Epithelial cell of prostate (primary cell): ENCODE data around the gene B3GAT1.

Experiments used
- DNase-seq: peaks from one replicate; pipeline ENCODE4 v3.0.0-alpha.2; 2011; ENCODE audit warnings: low read depth, low spot score
- H3K27ac ChIP-seq: fragments of 450-650 bp; 2 replicates; pipeline ENCODE4 v1.5.1; 2017; ENCODE audit warnings: mild to moderate bottlenecking

The B3GAT1 gene

GRCh38 chr11:134443246-134443645, 31.2 kb upstream of the B3GAT1 start:
- no peak for DNase-seq
- H3K27ac ChIP-seq, result no peak overlapping the region

GRCh38 chr11:134442246-134442645, 30.2 kb upstream of the B3GAT1 start:
- no peak overlapping the region for H3K27ac ChIP-seq
- DNase-seq, result no peak

DNA sequence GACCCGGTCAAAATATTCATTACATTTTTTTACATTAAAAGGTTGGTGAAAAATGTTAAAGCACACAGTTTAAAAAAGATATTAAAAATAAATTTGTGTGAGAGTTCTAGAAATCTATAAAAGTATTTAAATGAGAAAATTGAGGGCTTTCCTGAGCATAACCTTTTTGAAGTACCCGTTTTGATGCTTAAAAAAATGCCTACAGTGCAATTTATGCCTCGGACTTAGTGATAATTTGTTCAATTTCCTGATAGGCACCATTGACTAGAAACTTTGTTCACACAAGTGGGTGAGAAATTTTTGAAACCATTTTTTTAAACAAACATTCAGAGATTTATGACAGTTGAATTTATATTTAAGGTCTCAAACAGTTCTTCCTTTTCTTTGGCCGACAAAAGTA, 29.7 kb upstream of the B3GAT1 start:
- DNase-seq, result no peak
- no peak overlapping the region for H3K27ac ChIP-seq

DNA sequence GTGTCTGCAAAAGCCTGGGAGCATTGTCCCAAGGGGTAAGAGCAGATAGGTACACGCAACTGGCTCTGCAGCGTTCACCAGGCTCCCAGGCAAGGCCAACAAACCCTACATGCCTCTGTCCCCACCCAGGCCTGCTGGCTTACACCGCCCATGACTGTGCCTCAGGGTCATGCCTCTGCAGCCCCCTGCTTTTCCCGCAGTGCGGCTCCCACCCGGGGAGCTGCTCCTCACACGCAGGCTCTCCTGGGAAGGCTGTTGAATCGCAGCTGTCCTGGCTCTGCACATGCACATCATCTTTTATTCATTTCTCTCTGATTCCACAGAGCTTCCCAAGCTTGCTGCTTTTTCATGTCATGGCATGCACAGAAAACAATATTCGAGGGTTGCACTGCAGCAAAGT, 29.2 kb upstream of the B3GAT1 start:
- no peak for DNase-seq
- H3K27ac ChIP-seq, result no peak overlapping the region

DNA sequence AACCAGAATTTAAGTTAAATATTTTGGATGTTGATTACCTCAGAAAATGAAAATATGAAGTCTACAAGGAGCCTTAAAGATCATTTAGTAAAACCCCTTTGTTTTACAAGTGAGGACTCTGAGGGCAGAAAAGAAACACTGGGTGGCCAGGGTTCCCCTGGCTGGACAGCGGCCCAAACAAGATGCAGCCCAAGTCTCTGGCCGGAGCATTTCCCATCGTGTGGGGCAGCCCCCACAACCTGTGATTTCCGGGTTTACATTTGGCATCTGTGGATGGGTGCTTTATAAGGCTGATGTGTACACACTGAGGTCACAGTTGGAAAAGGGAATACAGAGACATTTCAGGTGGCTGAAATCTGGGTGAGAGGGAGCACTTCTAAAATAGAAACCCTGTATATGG, 28.8 kb upstream of the B3GAT1 start:
- no peak for DNase-seq
- no peak overlapping the region for H3K27ac ChIP-seq

- no peak for DNase-seq
- H3K27ac ChIP-seq, result no peak overlapping the region
Measured at GRCh38 chr11:134438542-134439537, 26.8 kb upstream of the B3GAT1 start.

DNA sequence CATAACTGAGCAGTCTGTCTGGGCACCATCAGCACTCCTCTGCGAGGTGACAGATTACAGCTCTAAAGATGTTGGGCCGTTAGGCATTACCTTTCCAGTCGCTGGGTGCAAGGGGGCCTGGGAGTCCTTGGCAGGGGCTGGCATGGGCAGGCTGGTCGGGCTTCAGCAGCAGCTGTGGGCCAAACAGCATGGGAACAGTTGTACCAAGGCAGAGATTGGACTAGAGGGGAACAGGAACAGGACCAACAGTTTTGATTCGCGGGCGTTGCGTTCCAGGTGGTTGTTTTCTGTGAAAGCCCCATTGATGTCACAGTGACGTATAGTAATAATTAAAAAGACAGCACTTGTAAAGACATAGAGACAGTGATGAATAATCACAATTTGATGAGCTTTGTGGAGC, 25.8 kb upstream of the B3GAT1 start:
- no peak for DNase-seq
- H3K27ac ChIP-seq, result no peak overlapping the region

DNA sequence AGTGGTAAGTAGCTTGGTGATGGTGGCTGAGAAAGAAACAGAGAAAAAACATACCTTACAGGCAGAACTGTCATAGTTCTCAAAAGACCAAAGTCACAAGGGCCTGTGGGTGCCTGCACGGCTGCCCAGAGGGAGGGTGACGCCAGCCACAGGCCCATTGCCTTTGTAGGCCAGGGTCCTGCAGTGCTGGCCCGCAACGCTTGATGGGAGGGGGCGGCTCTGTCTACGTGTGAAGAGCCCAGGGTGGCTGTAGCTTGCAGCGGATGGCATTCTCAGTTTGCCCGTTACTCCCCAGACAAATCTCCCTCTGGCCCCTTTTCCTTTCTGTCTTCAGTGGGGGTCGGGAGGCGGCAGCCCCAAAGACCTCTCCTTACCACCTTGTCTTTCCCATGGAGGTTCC, 24.7 kb upstream of the B3GAT1 start:
- no peak for DNase-seq
- H3K27ac ChIP-seq, result no peak overlapping the region

GRCh38 chr11:134433806-134434205, 21.8 kb upstream of the B3GAT1 start:
- no peak for DNase-seq
- no peak overlapping the region for H3K27ac ChIP-seq

- DNase-seq, result no peak
- no peak overlapping the region for H3K27ac ChIP-seq
Measured at GRCh38 chr11:134433251-134433650, 21.2 kb upstream of the B3GAT1 start.

GRCh38 chr11:134432776-134433175, 20.7 kb upstream of the B3GAT1 start:
- no peak overlapping the region for H3K27ac ChIP-seq
- no peak for DNase-seq

GRCh38 chr11:134429106-134429505, 17.1 kb upstream of the B3GAT1 start:
- no peak for DNase-seq
- no peak overlapping the region for H3K27ac ChIP-seq

DNA sequence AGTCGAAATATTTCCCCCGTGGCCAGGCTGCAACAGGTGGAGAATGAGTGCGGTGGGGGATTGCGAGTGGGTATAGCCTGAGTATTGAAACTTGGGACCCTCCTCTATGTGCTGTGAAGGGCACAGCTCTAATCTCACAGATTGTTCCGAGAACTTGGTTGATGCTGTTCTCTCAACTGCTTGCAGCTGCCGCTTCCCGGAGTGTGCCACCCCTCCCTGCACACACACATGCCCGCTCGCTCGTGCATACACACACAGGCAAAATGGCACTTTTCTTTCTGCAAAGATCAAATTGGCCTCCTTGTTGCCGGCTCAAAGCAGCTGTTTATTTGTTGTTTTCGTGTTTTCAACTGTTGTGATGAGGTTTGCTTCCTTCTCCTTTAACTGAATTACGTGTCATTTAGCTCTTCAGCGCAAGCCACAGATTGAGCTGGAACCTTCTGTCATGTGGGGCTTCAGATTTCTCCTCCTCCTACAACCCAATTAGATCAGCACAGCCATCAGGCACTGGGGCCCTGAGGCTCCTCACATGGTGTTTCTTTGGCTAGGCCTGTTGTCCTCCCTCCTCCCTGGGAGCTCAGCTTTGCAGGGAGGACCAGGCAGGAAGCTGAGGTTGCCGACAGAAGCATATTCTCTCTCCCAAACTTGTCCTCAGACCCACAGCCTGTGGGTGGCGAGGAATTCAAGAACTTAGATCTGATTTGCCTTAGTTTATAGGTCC, 13.9 kb upstream of the B3GAT1 start:
- no peak for DNase-seq
- no peak overlapping the region for H3K27ac ChIP-seq

DNA sequence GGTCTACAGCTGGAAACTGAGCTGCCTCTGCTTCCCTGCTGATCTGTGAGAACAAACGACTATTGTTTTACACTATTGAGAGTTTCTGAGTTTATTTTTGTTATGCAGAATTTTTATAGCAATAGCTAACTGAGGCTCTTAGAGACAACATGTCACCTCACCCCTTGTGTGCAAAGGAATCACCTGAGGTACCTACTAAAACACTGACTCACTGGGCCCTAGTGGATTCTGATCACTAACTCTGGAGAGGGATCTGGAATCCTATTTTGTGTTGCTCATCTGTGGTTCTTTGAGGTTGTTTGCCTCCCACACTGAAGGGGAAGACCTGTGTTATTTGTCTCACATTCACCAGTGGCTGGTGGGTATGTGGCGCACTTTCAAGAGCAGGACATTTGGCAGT, 13.4 kb upstream of the B3GAT1 start:
- no peak overlapping the region for H3K27ac ChIP-seq

GRCh38 chr11:134423106-134423505, 11.1 kb upstream of the B3GAT1 start:
- no peak for DNase-seq
- H3K27ac ChIP-seq, result no peak overlapping the region

More for the DNA sequence above, 13.4 kb upstream of the B3GAT1 start:
- no peak for DNase-seq

DNA sequence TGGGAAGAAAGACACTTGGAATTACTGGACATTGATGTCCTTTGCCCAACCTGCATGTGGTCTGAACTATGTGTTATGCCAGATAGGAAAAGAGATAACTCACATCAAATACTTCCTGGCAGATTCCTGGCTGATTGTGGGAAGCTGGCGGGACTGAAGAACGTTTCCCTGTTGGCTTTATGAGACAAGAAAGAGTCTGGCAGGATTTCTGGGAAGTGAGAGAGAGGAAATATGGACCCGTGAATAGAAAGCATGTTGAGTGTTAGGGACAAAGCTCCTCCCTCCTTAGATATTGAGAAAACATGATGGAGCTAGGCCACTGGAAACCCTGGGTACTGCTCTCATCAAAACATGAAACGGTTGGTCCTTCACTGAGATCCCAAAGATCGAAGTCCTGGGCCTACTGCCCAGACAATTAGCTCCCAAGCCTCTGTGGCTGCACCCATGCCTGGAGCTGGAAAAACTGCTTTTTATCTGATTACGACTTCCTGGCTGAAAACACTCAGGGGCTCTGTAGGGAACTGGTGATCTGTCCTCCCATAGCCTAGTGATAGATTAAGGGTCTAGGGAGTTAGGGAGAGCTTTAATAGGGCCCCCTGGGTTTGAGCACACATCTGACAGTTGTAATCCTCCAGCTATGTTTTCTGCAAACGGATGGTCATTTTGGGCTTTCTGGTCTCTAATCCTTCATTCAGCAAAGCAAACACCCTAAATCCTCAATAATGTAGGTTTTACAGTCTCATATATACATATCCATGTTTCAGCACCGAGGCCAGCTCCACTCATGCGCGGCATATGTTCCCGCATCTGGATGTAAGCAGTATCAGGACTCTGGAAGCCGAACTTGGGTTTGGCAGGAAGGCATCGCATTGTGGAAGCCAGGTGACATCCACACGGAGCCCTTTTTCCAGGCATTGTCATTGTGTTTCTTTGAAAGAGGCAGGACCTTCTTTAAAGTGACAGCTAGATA, 6.1 kb upstream of the B3GAT1 start:
- DNase-seq, result no peak
- no peak overlapping the region for H3K27ac ChIP-seq

GRCh38 chr11:134416726-134417125, 4.7 kb upstream of the B3GAT1 start:
- no peak for DNase-seq
- no peak overlapping the region for H3K27ac ChIP-seq

GRCh38 chr11:134414766-134415765, 3.0 kb upstream of the B3GAT1 start:
- no peak overlapping the region for H3K27ac ChIP-seq
- DNase-seq, result no peak
